ENCODE data around the gene CPNE5. TPM values are rescaled to one million over a fixed set of nuclear protein-coding genes. Genes with fewer than 3 reads are reported as not detected.

Gene CPNE5
- total and polyA plus RNA-seq, 3 donors from 2014 or later, result 44.2 to 137 (median 97.8) TPM

- 63 to 72% methylated on average over 19 of the region's 19 CpGs for WGBS, 2 donors
- intact Hi-C loops (cut with DNase I; ENCODE audit: low total_unique reads), result loop anchor here (5.0 kb wide), 1 partner anchor 77 kb away; no protein-coding TSS in a partner anchor
- no peak for TF ChIP-seq CTCF (IDR thresholded peaks at IDR 0.05)
- TF ChIP-seq POLR2A (IDR thresholded peaks at IDR 0.05), result no peak
- Histone ChIP-seq H3K36me3 (ENCODE audit: low read depth, missing control alignments) (no peaks in the 10 kb centered on the region), H3K9me3 (no peaks in the 10 kb centered on the region), H3K27me3 (no peaks in the 10 kb centered on the region), H3K27ac (peak overlapping the region; percentile 32 to 71), H3K4me3 (no peak overlapping the region), H3K4me1 (peaks cover 46% of the 10 kb centered on the region)
- peak; percentile 91 for DNase-seq
Observed at GRCh38 chr6:36844232-36845170, 5.3 kb upstream of the CPNE5 start.

GRCh38 chr6:36843170-36843569 lies 3.9 kb upstream of the CPNE5 start:
- H3K36me3 ChIP-seq (ENCODE audit: low read depth, missing control alignments), result no peaks in the 10 kb centered on the region
- H3K4me1 ChIP-seq, result peaks cover 32% of the 10 kb centered on the region
- intact Hi-C loops (cut with DNase I; ENCODE audit: low total_unique reads), result no loop called here
- H3K9me3 ChIP-seq, result no peaks in the 10 kb centered on the region
- peak overlapping the region in 1 of 2 donors; percentile 36 for H3K27ac ChIP-seq
- H3K27me3 ChIP-seq, result no peaks in the 10 kb centered on the region
- no peak overlapping the region for H3K4me3 ChIP-seq
- 74 to 87% methylated on average over 4 of the region's 4 CpGs for WGBS, 2 donors
- no peak for TF ChIP-seq POLR2A (IDR thresholded peaks at IDR 0.05)
- TF ChIP-seq CTCF (IDR thresholded peaks at IDR 0.05), result no peak
- DNase-seq, result no peak

- WGBS, 2 donors, result 81 to 87% methylated on average over 2 of the region's 2 CpGs
- no peak overlapping the region for H3K4me3 ChIP-seq
- peaks cover 29% of the 10 kb centered on the region for H3K4me1 ChIP-seq
- H3K27me3 ChIP-seq, result no peaks in the 10 kb centered on the region
- H3K9me3 ChIP-seq, result no peaks in the 10 kb centered on the region
- H3K27ac ChIP-seq, result peak overlapping the region in 1 of 2 donors; percentile 36
- intact Hi-C loops (cut with DNase I; ENCODE audit: low total_unique reads), result no loop called here
- no peak for DNase-seq
- no peak for TF ChIP-seq POLR2A (IDR thresholded peaks at IDR 0.05)
- TF ChIP-seq CTCF (IDR thresholded peaks at IDR 0.05), result no peak
- H3K36me3 ChIP-seq (ENCODE audit: low read depth, missing control alignments), result no peaks in the 10 kb centered on the region
Observed at GRCh38 chr6:36841756-36842155, 2.5 kb upstream of the CPNE5 start.

GRCh38 chr6:36840432-36841403 lies 1.5 kb upstream of the CPNE5 start:
- DNase-seq, result peak; percentile 60

More at GRCh38 chr6:36840432-36841403, 1.5 kb upstream of the CPNE5 start:
- peak overlapping the region; percentile 53 to 72 for H3K4me3 ChIP-seq
- 5 to 8% methylated on average over 1 to 39 of the region's 44 CpGs for WGBS, 2 donors
- no peaks in the 10 kb centered on the region for H3K27me3 ChIP-seq
- TF ChIP-seq CTCF (IDR thresholded peaks at IDR 0.05) (no peak), POLR2A (IDR thresholded peaks at IDR 0.05) (no peak)
- H3K9me3 ChIP-seq, result no peaks in the 10 kb centered on the region
- intact Hi-C loops (cut with DNase I; ENCODE audit: low total_unique reads), result no loop called here
- H3K27ac ChIP-seq, result peak overlapping the region; percentile 21 to 71
- H3K4me1 ChIP-seq, result peaks cover 29% of the 10 kb centered on the region
- H3K36me3 ChIP-seq (ENCODE audit: low read depth, missing control alignments), result no peaks in the 10 kb centered on the region
